ENCODE measurements around the gene TDRD3.

Gene TDRD3

DNA sequence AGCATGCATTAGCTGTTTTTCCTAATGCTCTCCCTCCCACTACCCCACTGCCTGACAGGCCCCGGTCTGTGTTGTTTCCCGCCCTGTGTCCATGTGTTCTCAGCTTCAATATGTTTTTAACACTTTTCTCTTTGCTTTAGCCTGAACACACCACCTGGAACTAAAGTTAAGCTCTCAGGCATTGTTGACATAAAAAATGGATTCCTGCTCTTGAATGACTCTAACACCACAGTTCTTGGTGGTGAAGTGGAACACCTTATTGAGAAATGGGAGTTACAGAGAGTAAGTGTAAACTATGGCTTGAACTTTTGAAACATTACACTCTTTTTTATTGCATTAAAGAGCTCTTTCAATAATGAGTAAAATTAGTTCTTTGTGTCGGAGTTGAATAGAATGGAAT lies 70.1 kb downstream of the TDRD3 start:
- in situ Hi-C loops (cut with MboI; ENCODE audit: low sequenced_read_pairs, unreplicated experiment), result loop anchor here (25.0 kb wide), 1 partner anchor 945 kb away; the partner anchor contains the start of gene PCDH20
- no peak for DNase-seq (ENCODE audit: low spot score)
- TF ChIP-seq, protein P1, sequence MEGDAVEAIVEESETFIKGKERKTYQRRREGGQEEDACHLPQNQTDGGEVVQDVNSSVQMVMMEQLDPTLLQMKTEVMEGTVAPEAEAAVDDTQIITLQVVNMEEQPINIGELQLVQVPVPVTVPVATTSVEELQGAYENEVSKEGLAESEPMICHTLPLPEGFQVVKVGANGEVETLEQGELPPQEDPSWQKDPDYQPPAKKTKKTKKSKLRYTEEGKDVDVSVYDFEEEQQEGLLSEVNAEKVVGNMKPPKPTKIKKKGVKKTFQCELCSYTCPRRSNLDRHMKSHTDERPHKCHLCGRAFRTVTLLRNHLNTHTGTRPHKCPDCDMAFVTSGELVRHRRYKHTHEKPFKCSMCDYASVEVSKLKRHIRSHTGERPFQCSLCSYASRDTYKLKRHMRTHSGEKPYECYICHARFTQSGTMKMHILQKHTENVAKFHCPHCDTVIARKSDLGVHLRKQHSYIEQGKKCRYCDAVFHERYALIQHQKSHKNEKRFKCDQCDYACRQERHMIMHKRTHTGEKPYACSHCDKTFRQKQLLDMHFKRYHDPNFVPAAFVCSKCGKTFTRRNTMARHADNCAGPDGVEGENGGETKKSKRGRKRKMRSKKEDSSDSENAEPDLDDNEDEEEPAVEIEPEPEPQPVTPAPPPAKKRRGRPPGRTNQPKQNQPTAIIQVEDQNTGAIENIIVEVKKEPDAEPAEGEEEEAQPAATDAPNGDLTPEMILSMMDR (IDR thresholded peaks at IDR 0.05; ENCODE audit: borderline replicate concordance, control extremely low read depth, extremely low read depth, insufficient read depth, missing control alignments), result no peak

DNA sequence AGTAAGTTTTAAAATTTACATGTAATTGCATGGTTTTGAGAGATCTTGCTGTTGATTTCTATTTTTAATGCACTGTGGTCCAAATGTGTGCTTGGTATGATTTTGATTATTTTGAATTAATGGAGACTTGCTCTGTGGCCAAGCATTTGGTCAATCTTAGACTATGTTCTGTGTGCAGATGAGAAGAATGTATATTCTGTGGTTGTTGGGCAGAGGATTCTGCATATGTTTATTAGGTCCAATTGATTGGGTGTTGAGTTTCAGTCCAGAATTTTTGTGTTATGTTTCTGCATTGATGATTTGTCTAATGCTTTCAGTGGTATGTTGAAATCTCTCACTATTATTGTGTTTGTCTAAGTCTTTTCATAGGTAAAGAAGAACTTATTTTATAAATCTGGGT lies 82.3 kb downstream of the TDRD3 start:
- TF ChIP-seq, protein P1 (IDR thresholded peaks at IDR 0.05; ENCODE audit: borderline replicate concordance, control extremely low read depth, extremely low read depth, insufficient read depth, missing control alignments), result no peak
- DNase-seq (ENCODE audit: low spot score), result no peak
- in situ Hi-C loops (cut with MboI; ENCODE audit: low sequenced_read_pairs, unreplicated experiment), result no loop called here

DNA sequence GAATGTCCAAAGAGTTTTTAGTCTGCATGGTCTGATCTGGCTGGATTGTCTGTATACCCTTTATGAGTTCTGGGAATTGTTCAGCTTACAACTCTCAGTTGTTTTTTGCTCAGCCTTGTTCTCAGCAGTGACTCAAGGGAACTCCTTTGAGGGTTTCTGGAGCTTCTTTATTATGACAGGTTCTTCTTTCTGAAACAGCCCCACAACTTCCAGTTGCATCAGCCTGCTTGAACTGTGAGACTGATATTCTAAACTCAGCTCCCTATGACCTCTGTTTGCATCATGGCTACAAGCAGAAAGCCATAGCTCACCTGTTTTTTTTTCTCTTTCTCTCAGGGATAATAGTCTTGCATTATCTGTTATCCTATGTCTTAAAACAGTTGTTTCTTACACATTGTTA lies 85.0 kb downstream of the TDRD3 start:
- in situ Hi-C loops (cut with MboI; ENCODE audit: low sequenced_read_pairs, unreplicated experiment), result no loop called here
- TF ChIP-seq, protein P1 (IDR thresholded peaks at IDR 0.05; ENCODE audit: borderline replicate concordance, control extremely low read depth, extremely low read depth, insufficient read depth, missing control alignments), result no peak
- no peak for DNase-seq (ENCODE audit: low spot score)

DNA sequence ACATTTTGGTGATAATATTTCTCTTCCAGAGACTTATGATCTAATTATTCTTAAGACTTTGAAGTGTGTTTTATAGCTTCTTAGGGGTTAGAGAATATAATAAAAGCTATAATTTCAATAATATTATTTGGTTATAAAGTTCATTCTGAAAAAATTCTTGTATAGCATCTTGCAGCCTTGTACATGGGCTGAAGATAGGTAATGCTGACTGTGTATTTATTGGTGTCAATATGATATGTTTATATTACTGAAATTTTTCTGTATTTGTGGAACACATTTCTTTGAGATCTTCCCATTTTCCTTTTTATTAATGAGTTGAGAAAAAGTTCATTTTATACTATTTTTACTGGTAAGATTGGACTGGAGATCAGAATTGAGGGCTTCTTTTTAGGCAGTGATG lies 87.8 kb downstream of the TDRD3 start:
- no peak for DNase-seq (ENCODE audit: low spot score)
- TF ChIP-seq, protein P1 (IDR thresholded peaks at IDR 0.05; ENCODE audit: borderline replicate concordance, control extremely low read depth, extremely low read depth, insufficient read depth, missing control alignments), result no peak
- in situ Hi-C loops (cut with MboI; ENCODE audit: low sequenced_read_pairs, unreplicated experiment), result no loop called here

DNA sequence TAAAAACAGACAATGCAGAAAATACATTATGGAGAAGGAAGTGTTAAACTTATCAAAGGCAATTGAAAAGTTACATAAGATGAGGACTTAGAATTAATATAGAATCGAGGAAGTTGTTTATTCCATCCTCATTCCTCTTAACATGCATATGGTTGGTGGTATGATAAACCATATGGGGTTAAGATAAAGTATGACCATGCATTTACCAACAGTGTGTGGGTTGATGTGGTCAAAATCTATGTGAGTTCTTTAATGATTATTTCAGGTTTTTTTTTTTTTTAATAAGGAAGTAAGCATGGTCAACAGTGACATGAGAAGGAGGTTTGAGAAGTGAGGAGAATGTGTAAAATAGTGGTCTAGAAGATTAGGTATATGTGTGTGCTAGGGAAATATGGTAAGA lies 94.5 kb downstream of the TDRD3 start:
- no peak for DNase-seq (ENCODE audit: low spot score)
- TF ChIP-seq, protein P1 (IDR thresholded peaks at IDR 0.05; ENCODE audit: borderline replicate concordance, control extremely low read depth, extremely low read depth, insufficient read depth, missing control alignments), result no peak
- in situ Hi-C loops (cut with MboI; ENCODE audit: low sequenced_read_pairs, unreplicated experiment), result no loop called here

DNA sequence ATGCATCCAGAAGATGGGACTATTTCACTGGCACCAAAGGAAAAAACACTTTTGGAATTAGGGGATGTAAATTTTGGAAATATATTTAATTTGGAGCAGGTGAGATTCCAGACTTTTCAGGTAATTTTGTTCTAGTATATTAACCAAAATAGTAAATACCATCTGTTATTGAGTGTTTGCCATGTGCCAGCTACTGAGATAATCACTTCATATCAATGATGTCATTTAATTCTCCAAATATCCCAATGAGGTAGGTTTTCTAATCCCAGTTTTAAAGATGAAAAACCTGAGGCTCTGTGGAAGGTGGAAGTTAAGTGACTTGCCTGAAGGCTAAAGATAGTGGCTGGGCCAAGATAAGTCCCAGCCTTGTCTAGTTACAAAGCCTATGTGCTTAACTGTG lies 95.2 kb downstream of the TDRD3 start:
- in situ Hi-C loops (cut with MboI; ENCODE audit: low sequenced_read_pairs, unreplicated experiment), result no loop called here
- TF ChIP-seq, protein P1 (IDR thresholded peaks at IDR 0.05; ENCODE audit: borderline replicate concordance, control extremely low read depth, extremely low read depth, insufficient read depth, missing control alignments), result no peak
- no peak for DNase-seq (ENCODE audit: low spot score)

DNA sequence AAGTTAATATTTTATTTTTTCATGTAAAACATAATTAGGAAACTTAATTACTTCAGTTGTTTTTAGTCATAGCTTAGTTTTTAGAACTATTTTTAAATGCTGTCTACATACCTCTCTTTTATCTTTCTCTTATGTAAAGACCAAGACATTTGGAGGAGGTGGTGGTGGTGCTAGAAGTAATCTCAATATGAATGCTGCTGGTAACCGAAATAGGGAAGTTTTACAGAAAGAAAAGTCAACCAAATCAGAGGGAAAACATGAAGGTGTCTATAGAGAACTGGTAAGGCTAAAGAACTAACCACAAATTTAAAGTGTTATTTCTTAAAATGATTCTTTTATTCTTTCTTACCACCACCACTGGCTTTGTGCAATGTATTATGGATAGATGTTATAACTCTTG lies 97.3 kb downstream of the TDRD3 start:
- peak; percentile 24 for DNase-seq (ENCODE audit: low spot score)
- in situ Hi-C loops (cut with MboI; ENCODE audit: low sequenced_read_pairs, unreplicated experiment), result no loop called here
- TF ChIP-seq, protein P1 (IDR thresholded peaks at IDR 0.05; ENCODE audit: borderline replicate concordance, control extremely low read depth, extremely low read depth, insufficient read depth, missing control alignments), result no peak
